Ovary (tissue), 9 donors: ENCODE results near the gene ZKSCAN3. TPM values are rescaled to one million over a fixed set of nuclear protein-coding genes. Genes with fewer than 3 reads are reported as not detected.

Experiments
- DNase-seq, 5 donors: peaks; one replicate each; pipeline ENCODE4 v3.0.0-alpha.2; 2019 to 2020
- H3K27ac ChIP-seq, 2 donors: fragments of 200-600 bp; one replicate each; pipeline versions ENCODE4 v1.5.1 to v1.8.0; 2019 to 2022
- H3K27me3 ChIP-seq: fragments of 200-600 bp; one replicate; pipeline ENCODE4 v1.8.0; 2022
- H3K36me3 ChIP-seq: fragments of 200-600 bp; sonication (generic); one replicate; pipeline ENCODE4 v1.5.1; 2019
- H3K4me1 ChIP-seq: one replicate; pipeline ENCODE4 v1.8.1; 2013; ENCODE audit warnings: mild to moderate bottlenecking, moderate library complexity; ENCODE audit not compliant: insufficient read depth
- H3K4me3 ChIP-seq: fragments of 200-600 bp; sonication (generic); one replicate; pipeline ENCODE4 v1.5.1; 2017
- H3K9me3 ChIP-seq, 2 donors: fragments of 200-600 bp in 1 of 2; sonication (generic) in 1 of 2; one replicate each; pipeline versions ENCODE4 v1.5.1 to v1.8.1; 2013 to 2019; ENCODE audit warnings: mild to moderate bottlenecking in 1 of 2, moderate library complexity in 1 of 2
- EP300 ChIP-seq: sonication (generic); formaldehyde crosslinking; IDR thresholded peaks from one replicate; pipeline ENCODE4 v1.6.1; 2017; ENCODE audit warnings: antibody characterized with exemption
- POLR2A ChIP-seq: fragments of 450-650 bp; IDR thresholded peaks from one replicate; pipeline ENCODE4 v1.6.1; 2017; ENCODE audit warnings: antibody characterized with exemption, mild to moderate bottlenecking, moderate library complexity
- WGBS, 3 donors: extraction: QIAGEN DNeasy Blood & Tissue Kit in 1 of 3; methylation state at CpG; one replicate each; pipeline versions ENCODE4 v1.1.5 to v1.1.7; 2013 to 2017; 5-methylcytosine and 5-hydroxymethylcytosine counted together
- intact Hi-C, 4 donors: fragments of 100-400 bp; cut with DNase I; formaldehyde crosslinking; loops; one replicate each; pipeline versions ENCODE4 v1.11.0 to v1.15.1; 2022 to 2023
- polyA plus RNA-seq, 2 donors: library from polyadenylated mRNA; stranded (reverse); fragments of 200-250 nt in 1 of 2; fragments of 350-450 nt in 1 of 2; fragmentation: Illumina TruSeq in 1 of 2; extraction: RNeasy Lipid Tissue Mini Kit (QIAGEN cat#74804) in 1 of 2; gene quantifications; one replicate each; pipeline ENCODE4 v1.2.3, GENCODE V29; 2013 to 2014
- total RNA-seq, 7 donors: library from RNA; depleted of rRNA in 2 of 7; stranded (reverse); fragments of >200 nt in 2 of 7; fragmentation: NEBNext Ultra II Directional in 3 of 7; extraction: Animal tissue kit (Norgen Biotek cat#: 25700) in 3 of 7; gene quantifications; one replicate each; pipeline versions ENCODE4 v1.1.0 to v1.2.4, GENCODE V29; 2016 to 2023
- TF ChIP-seq, protein P1 (sequence below), 3 donors: fragments of 450-650 bp in 2 of 3; fragments of 200-600 bp in 1 of 3; IDR thresholded peaks; one replicate each; pipeline versions ENCODE4 v1.5.1 to v1.8.0; 2016 to 2022; ENCODE audit warnings: antibody characterized with exemption in 3 of 3, mild to moderate bottlenecking in 1 of 3
- donor health status: DM: no; HTN: no; CAD: no; lungs with moderate emphysema.
- donor health status: DM: no; HTN: no; CAD: no.
- donor health status: Bipolar disorder and iron deficiency.
- donor health status: DM: yes; HTN: yes; CAD: no.
- donor health status: DM: no; HTN: no; CAD: no.
- donor health status: DM: yes; HTN: yes; CAD: no.

Gene ZKSCAN3
- total and polyA plus RNA-seq, 9 donors, result 2.0 to 8.2 (median 6.1) TPM

DNA sequence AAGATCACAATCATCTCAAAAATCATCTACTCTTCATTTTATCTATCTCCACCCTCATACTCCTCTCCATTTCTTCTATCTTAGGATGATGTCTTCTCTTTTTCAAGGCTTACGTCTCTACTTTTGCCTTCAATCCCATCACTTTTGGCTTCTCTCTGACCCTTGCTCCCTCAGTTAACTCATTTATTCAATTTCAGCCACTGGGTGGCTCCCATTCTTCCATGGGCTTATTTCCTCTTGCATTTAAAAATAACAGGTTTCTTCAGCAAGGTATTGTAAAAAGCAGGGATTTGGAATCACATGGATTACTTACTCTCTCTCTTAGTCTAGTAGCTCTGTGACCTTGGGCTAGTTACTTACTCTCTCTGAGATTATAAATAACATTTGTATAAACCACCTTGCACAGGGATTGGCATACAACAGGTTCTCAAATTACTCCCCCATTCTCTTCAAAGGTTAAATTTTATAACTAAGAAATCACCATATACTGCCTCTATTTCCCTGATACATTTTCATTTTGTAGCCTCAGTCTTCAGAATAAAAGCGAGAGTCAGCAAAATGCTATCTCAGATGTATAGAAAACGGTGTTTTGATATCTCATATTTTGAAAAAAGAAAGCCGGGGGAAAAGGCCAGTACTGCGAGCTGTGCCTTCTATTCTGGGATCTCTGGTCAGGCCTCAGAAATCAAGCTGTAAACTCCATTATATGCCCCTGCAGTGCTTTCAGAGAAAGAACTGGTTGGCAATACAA is 44.3 kb downstream of the ZKSCAN3 start:
- 69 to 87% (median 72%) methylated on average over 5 of the region's 5 CpGs for WGBS, 3 donors
- Histone ChIP-seq H3K36me3 (no peaks in the 10 kb centered on the region), H3K27ac (no peak overlapping the region), H3K4me3 (no peak overlapping the region), H3K27me3 (no peaks in the 10 kb centered on the region), H3K9me3 (peaks cover 0 to 5% of the 10 kb centered on the region in 2 donors), H3K4me1 (peaks cover 5% of the 10 kb centered on the region)
- DNase-seq, result no peak
- TF ChIP-seq, protein P1, sequence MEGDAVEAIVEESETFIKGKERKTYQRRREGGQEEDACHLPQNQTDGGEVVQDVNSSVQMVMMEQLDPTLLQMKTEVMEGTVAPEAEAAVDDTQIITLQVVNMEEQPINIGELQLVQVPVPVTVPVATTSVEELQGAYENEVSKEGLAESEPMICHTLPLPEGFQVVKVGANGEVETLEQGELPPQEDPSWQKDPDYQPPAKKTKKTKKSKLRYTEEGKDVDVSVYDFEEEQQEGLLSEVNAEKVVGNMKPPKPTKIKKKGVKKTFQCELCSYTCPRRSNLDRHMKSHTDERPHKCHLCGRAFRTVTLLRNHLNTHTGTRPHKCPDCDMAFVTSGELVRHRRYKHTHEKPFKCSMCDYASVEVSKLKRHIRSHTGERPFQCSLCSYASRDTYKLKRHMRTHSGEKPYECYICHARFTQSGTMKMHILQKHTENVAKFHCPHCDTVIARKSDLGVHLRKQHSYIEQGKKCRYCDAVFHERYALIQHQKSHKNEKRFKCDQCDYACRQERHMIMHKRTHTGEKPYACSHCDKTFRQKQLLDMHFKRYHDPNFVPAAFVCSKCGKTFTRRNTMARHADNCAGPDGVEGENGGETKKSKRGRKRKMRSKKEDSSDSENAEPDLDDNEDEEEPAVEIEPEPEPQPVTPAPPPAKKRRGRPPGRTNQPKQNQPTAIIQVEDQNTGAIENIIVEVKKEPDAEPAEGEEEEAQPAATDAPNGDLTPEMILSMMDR (IDR thresholded peaks at IDR 0.05), result no peak
- TF ChIP-seq EP300, result no peak
- TF ChIP-seq POLR2A, result no peak
- intact Hi-C loops, result no loop called here

DNA sequence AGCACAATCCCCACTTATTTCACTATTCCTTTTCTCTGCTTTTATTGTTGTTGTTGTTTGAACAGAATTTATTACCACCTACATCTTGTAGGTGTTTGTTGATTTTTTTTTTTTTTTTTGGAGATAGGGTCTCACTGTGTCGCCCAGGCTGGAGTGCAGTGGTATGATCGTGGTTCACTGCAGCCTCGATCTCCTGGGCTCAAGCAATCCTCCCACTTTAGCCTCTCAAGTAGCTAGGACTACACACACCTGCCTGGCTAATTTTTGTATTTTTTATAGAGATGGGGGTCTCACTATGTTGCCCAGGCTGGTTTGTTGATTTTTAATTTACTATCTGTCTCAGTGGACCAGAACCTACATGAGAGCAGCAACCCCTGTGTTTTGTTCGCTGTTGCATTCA is 46.2 kb downstream of the ZKSCAN3 start:
- 93 to 99% (median 98%) methylated on average over 4 of the region's 4 CpGs for WGBS, 3 donors
- Histone ChIP-seq H3K4me3 (no peak overlapping the region), H3K36me3 (no peaks in the 10 kb centered on the region), H3K9me3 (peaks cover 0 to 5% of the 10 kb centered on the region in 2 donors), H3K27me3 (no peaks in the 10 kb centered on the region), H3K27ac (no peak overlapping the region), H3K4me1 (peaks cover 5% of the 10 kb centered on the region)
- intact Hi-C loops, result no loop called here
- DNase-seq, result no peak
- no peak for TF ChIP-seq EP300
- TF ChIP-seq, protein P1 (IDR thresholded peaks at IDR 0.05), result no peak
- no peak for TF ChIP-seq POLR2A

DNA sequence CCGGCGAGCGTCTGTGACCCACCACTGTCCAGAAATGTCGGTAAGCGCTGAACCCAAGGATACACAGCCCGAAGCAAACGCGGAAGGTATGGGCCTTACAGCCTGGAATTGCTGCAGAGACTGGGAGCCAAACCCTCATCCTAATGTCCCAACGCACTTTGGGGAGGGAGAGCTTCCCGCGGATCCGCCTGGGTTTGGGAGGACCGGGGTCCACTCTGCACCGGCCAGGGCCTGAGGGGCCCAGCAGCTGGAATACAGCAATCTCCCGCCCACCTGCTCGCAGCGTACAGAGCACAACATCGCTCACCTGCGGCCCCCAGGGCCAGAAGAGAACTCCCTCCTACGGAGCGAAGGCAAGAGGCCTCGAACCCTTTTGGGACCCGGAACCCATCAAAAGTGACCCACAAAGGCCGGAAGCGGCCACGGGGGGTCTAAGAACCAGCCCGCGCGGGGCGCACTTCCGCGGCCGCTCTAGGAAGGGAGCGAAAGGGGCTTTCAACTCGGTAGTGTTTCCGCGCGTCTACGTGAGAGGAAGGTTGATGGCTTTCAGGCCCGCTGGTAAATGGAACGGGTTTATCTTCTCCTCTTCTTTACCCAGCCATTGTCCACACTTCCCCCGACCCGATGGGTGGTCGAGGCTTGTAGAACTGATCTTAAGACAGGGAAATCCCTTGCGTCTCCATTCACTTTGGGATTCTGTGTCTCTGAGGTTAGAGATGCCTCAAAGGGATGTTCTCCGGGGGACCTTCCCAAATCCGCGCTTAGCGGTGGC is 49.8 kb downstream of the ZKSCAN3 start, which contains the start of gene ZSCAN12:
TSS of gene ZSCAN12 (minus strand) at position 398 of the 772 bp plus-strand sequence. CDS start 1,342 bp downstream, outside the sequence.
- Histone ChIP-seq H3K4me1 (peaks cover 5% of the 10 kb centered on the region), H3K27ac (peak within 1 kb of the TSS in 1 of 2 donors; percentile 26), H3K4me3 (peak within 1 kb of the TSS; percentile 93), H3K36me3 (no peaks in the 10 kb centered on the region), H3K27me3 (no peaks in the 10 kb centered on the region), H3K9me3 (no peaks in the 10 kb centered on the region)
- intact Hi-C loops, result no loop called here
- TF ChIP-seq, protein P1 (IDR thresholded peaks at IDR 0.05), result peak; percentile 19 to 42 (median 37)
- TF ChIP-seq POLR2A (no peak), EP300 (no peak)
- DNase-seq, result peak; percentile 76 to 90 (median 85)
- 0 to 2% (median 1%) methylated on average over 42 to 49 of the region's 49 CpGs for WGBS, 3 donors

DNA sequence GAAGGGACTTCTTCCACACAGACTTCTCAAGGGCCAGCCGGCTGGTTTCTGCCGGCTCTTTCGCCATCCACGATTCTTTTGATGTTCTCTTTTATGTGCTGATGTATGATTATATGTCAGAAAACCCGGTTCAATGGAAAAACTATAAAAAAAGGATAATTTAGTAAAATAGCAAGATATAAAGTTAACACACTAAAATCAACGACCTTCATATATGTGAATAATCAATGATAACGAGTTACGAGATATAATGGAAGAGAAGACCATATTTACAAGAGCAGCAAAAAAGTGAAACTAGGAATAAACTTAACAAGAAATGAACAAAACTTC is 50.3 kb downstream of the ZKSCAN3 start:
- no peaks in the 10 kb centered on the region for H3K36me3 ChIP-seq
- 13 to 23% (median 13%) methylated on average over 8 of the region's 8 CpGs for WGBS, 3 donors
- no peaks in the 10 kb centered on the region for H3K9me3 ChIP-seq
- peak overlapping the region in 1 of 2 donors; percentile 26 for H3K27ac ChIP-seq
- TF ChIP-seq POLR2A, result no peak
- no peak for TF ChIP-seq EP300
- TF ChIP-seq, protein P1 (IDR thresholded peaks at IDR 0.05), result no peak
- intact Hi-C loops, result no loop called here
- peak overlapping the region; percentile 93 for H3K4me3 ChIP-seq
- DNase-seq, result no peak
- H3K27me3 ChIP-seq, result no peaks in the 10 kb centered on the region
- H3K4me1 ChIP-seq, result peaks cover 5% of the 10 kb centered on the region
